IMR-90 (cell line): ENCODE data around the gene MEF2D. TPM values are rescaled to one million over a fixed set of nuclear protein-coding genes. Genes with fewer than 3 reads are reported as not detected.

Experiments used
- ATAC-seq: fragments of 200-7000 bp; cut with Tn5 transposase; 2 replicates; pipeline ENCODE4 v1.9.1; 2020; ENCODE audit warnings: low read depth, mild to moderate bottlenecking, moderate library complexity
- BruUV-seq: library from RNA; stranded (reverse); fragments of 400-500 nt; replicated peaks from 2 replicates; lab custom pipeline; 2021; lab: Mats Ljungman, UMichigan
- CTCF ChIA-PET: fragments of 300-600 bp; formaldehyde crosslinking; extraction: SDS; loops from one replicate; lab custom pipeline; 2021; ENCODE audit warnings: antibody characterized with exemption; lab: Yijun Ruan, JAX
- POLR2A ChIA-PET: fragments of 300-600 bp; sonication (Branson Sonifier 250); formaldehyde crosslinking; loops from one replicate; lab custom pipeline; 2022; ENCODE audit warnings: antibody characterized with exemption; ENCODE audit not compliant: unreplicated experiment; lab: Charles Lee
- DNase-seq: peaks from one replicate; pipeline ENCODE4 v3.0.0; 2013
- H2AFZ ChIP-seq: replicated peaks from 2 replicates; pipeline ENCODE3; 2013; ENCODE audit warnings: low read length, mild to moderate bottlenecking; ENCODE audit not compliant: poor library complexity
- H2AK5ac ChIP-seq: 2 replicates; pipeline ENCODE4 v1.6.1; 2013; ENCODE audit warnings: low read depth, low read length, inconsistent platforms
- H2AK9ac ChIP-seq: replicated peaks from 2 replicates; pipeline ENCODE3; 2013; ENCODE audit warnings: mild to moderate bottlenecking, low read depth, low read length, moderate library complexity; ENCODE audit not compliant: poor library complexity
- H2BK120ac ChIP-seq: 2 replicates; pipeline ENCODE4 v1.6.1; 2013; ENCODE audit warnings: low read depth, low read length, inconsistent platforms
- H2BK15ac ChIP-seq: 3 replicates; pipeline ENCODE4 v1.6.1; 2013; ENCODE audit warnings: low read depth, low read length, inconsistent platforms
- H2BK20ac ChIP-seq: 2 replicates; pipeline ENCODE4 v1.6.1; 2013; ENCODE audit warnings: low read depth, mild to moderate bottlenecking, inconsistent platforms, low read length, moderate library complexity
- H2BK5ac ChIP-seq: 2 replicates; pipeline ENCODE4 v1.6.1; 2013; ENCODE audit warnings: mild to moderate bottlenecking, low read depth, low read length, inconsistent platforms; ENCODE audit not compliant: poor library complexity, severe bottlenecking
- H3K14ac ChIP-seq: replicated peaks from 2 replicates; pipeline ENCODE4 v1.6.1; 2013; ENCODE audit warnings: low read depth, low read length, inconsistent platforms
- H3K18ac ChIP-seq: 2 replicates; pipeline ENCODE4 v1.6.1; 2013; ENCODE audit warnings: low read depth, low read length, control low read depth
- H3K23ac ChIP-seq: 2 replicates; pipeline ENCODE4 v1.6.1; 2013; ENCODE audit warnings: low read depth, low read length, inconsistent platforms
- H3K27ac ChIP-seq: 2 replicates; pipeline ENCODE4 v1.5.1; 2013; ENCODE audit warnings: mild to moderate bottlenecking, control low read depth, low read length; ENCODE audit not compliant: insufficient read depth
- H3K27me3 ChIP-seq: 2 replicates; pipeline ENCODE4 v1.6.1; 2013; ENCODE audit warnings: low read length; ENCODE audit not compliant: control insufficient read depth, insufficient read depth
- H3K36me3 ChIP-seq: 2 replicates; pipeline ENCODE4 v1.6.1; 2013; ENCODE audit warnings: low read length, mixed read lengths; ENCODE audit not compliant: control insufficient read depth, insufficient read depth
- H3K4ac ChIP-seq: 2 replicates; pipeline ENCODE4 v1.6.1; 2013; ENCODE audit warnings: low read depth, low read length, inconsistent platforms
- H3K4me1 ChIP-seq: 2 replicates; pipeline ENCODE4 v1.6.1; 2013; ENCODE audit warnings: low read length, mixed read lengths; ENCODE audit not compliant: control insufficient read depth, insufficient read depth
- H3K4me2 ChIP-seq: 2 replicates; pipeline ENCODE4 v1.6.1; 2013; ENCODE audit warnings: low read depth, mild to moderate bottlenecking, control low read depth, low read length, moderate library complexity
- H3K4me3 ChIP-seq: 2 replicates; pipeline ENCODE4 v1.5.1; 2013; ENCODE audit warnings: low read depth, mild to moderate bottlenecking, control low read depth, low read length, moderate library complexity; ENCODE audit not compliant: insufficient read depth
- H3K56ac ChIP-seq: 2 replicates; pipeline ENCODE4 v1.6.1; 2013; ENCODE audit warnings: low read length, inconsistent platforms; ENCODE audit not compliant: insufficient read depth; ENCODE audit errors: extremely low read depth
- H3K79me1 ChIP-seq, 2 experiments: 2 replicates each; pipeline ENCODE4 v1.6.1; 2013; ENCODE audit warnings: low read length in 2 of 2, inconsistent platforms in 1 of 2, low read depth in 1 of 2
- H3K9ac ChIP-seq: 2 replicates; pipeline ENCODE4 v1.6.1; 2013; ENCODE audit warnings: low read depth, low read length, control low read depth
- H3K9me1 ChIP-seq: 2 replicates; pipeline ENCODE4 v1.6.1; 2013; ENCODE audit warnings: low read length, inconsistent platforms; ENCODE audit not compliant: insufficient read depth
- H3K9me3 ChIP-seq: 2 replicates; pipeline ENCODE4 v1.6.1; 2013; ENCODE audit warnings: low read length; ENCODE audit not compliant: control insufficient read depth, insufficient read depth
- H4K20me1 ChIP-seq: 2 replicates; pipeline ENCODE4 v1.6.1; 2013; ENCODE audit warnings: low read length, inconsistent platforms; ENCODE audit not compliant: insufficient read depth
- H4K5ac ChIP-seq: 2 replicates; pipeline ENCODE4 v1.6.1; 2013; ENCODE audit warnings: mild to moderate bottlenecking, low read depth, low read length, control low read depth
- H4K8ac ChIP-seq, 2 experiments: 2 replicates each; pipeline ENCODE4 v1.6.1; 2013; ENCODE audit warnings: low read depth in 2 of 2, low read length in 2 of 2, control low read depth in 1 of 2, inconsistent platforms in 1 of 2
- H4K91ac ChIP-seq: 2 replicates; pipeline ENCODE4 v1.6.1; 2013; ENCODE audit warnings: low read depth, low read length, inconsistent platforms; ENCODE audit not compliant: insufficient read depth
- BHLHE40 ChIP-seq: fragments of 150-350 bp; IDR thresholded peaks from 2 replicates; pipeline ENCODE4 v1.6.1; 2016; ENCODE audit warnings: mild to moderate bottlenecking, low read depth, low read length
- CEBPB ChIP-seq: IDR thresholded peaks from 2 replicates; pipeline ENCODE4 v1.6.1; 2012; ENCODE audit warnings: low read depth, low read length, improper control_type of control experiment
- CHD1 ChIP-seq: IDR thresholded peaks from 2 replicates; pipeline ENCODE4 v1.6.1; 2012; ENCODE audit warnings: low read depth, low read length, improper control_type of control experiment
- FOS ChIP-seq: fragments of 150-350 bp; IDR thresholded peaks from 2 replicates; pipeline ENCODE4 v1.6.1; 2016; ENCODE audit warnings: low read depth, low read length
- MAFK ChIP-seq: IDR thresholded peaks from 2 replicates; pipeline ENCODE4 v1.6.1; 2012; ENCODE audit warnings: low read depth, low read length, improper control_type of control experiment
- MAZ ChIP-seq: IDR thresholded peaks from 2 replicates; pipeline ENCODE4 v1.6.1; 2012; ENCODE audit warnings: low read depth, mild to moderate bottlenecking, low read length, improper control_type of control experiment, moderate library complexity, borderline replicate concordance
- MXI1 ChIP-seq: IDR thresholded peaks from 2 replicates; pipeline ENCODE4 v1.6.1; 2012; ENCODE audit warnings: low read depth, mild to moderate bottlenecking, low read length, moderate library complexity, borderline replicate concordance
- NFE2L2 ChIP-seq: fragments of 150-350 bp; IDR thresholded peaks from 2 replicates; pipeline ENCODE4 v1.6.1; 2016; ENCODE audit warnings: low read depth, mild to moderate bottlenecking, low read length
- POLR2A ChIP-seq: IDR thresholded peaks from 2 replicates; pipeline ENCODE4 v1.6.1; 2012; ENCODE audit warnings: mild to moderate bottlenecking, low read depth, low read length
- RAD21 ChIP-seq: IDR thresholded peaks from 2 replicates; pipeline ENCODE4 v1.6.1; 2012; ENCODE audit warnings: low read length, improper control_type of control experiment
- RCOR1 ChIP-seq: IDR thresholded peaks from 2 replicates; pipeline ENCODE4 v1.6.1; 2012; ENCODE audit warnings: mild to moderate bottlenecking, low read length, improper control_type of control experiment; ENCODE audit not compliant: insufficient replicate concordance
- RFX5 ChIP-seq: IDR thresholded peaks from 2 replicates; pipeline ENCODE4 v1.8.0; 2012; ENCODE audit warnings: low read depth, mild to moderate bottlenecking, low read length, moderate library complexity
- SMC3 ChIP-seq: fragments of 150-350 bp; IDR thresholded peaks from 2 replicates; pipeline ENCODE4 v1.6.1; 2016; ENCODE audit warnings: low read depth, mild to moderate bottlenecking, antibody characterized with exemption, low read length, moderate library complexity
- WGBS, 2 experiments: methylation state at CpG; one replicate each; pipeline versions ENCODE4 v1.1.5 to v1.1.7; 2013; ENCODE audit warnings: missing lambda C conversion rate in 2 of 2; ENCODE audit not compliant: insufficient read length in 1 of 2; ENCODE audit errors: extremely low coverage in 2 of 2; 5-methylcytosine and 5-hydroxymethylcytosine counted together
- dilution Hi-C: fragments of 300-500 bp; cut with HindIII; formaldehyde crosslinking; loops from one replicate; pipeline ENCODE4 v1.14.3; 2018; ENCODE audit warnings: low sequenced_read_pairs; ENCODE audit not compliant: unreplicated experiment
- in situ Hi-C: fragments of 300-500 bp; cut with MboI; formaldehyde crosslinking; loops from 3 replicates; pipeline ENCODE4 v1.14.3; 2019; ENCODE audit warnings: low sequenced_read_pairs, inconsistent platforms, mixed read lengths
- intact Hi-C: fragments of 100-400 bp; cut with micrococcal nuclease; formaldehyde crosslinking; loops from 2 replicates; pipeline ENCODE4 v1.10.0; 2022
- polyA plus RNA-seq, 3 experiments: library from polyadenylated mRNA; depleted of rRNA; stranded (reverse); fragments of >200 nt; gene quantifications; 2 replicates each; pipeline ENCODE4 v1.2.3, GENCODE V29; 2012; ENCODE audit warnings: low replicate concordance in 1 of 3
- total RNA-seq: library from RNA; depleted of rRNA; stranded (reverse); fragments of >200 nt; gene quantifications from 2 replicates; pipeline ENCODE4 v1.2.3, GENCODE V29; 2012
- TF ChIP-seq, protein P1 (sequence below): fragments of 150-350 bp; IDR thresholded peaks from 2 replicates; pipeline ENCODE4 v1.6.1; 2016; ENCODE audit warnings: low read depth, mild to moderate bottlenecking, low read length, moderate library complexity, borderline replicate concordance
- TF ChIP-seq, protein P2 (sequence below): conservative IDR thresholded peaks from 2 replicates; pipeline ENCODE4 v1.5.1; 2012; ENCODE audit warnings: mild to moderate bottlenecking, low read depth, low read length, improper control_type of control experiment
- TF ChIP-seq, protein P3 (sequence below): fragments of 150-350 bp; IDR thresholded peaks from 2 replicates; pipeline ENCODE4 v1.6.1; 2017; ENCODE audit warnings: mild to moderate bottlenecking, antibody characterized with exemption, low read length, low read depth

The MEF2D gene
- total and polyA plus RNA-seq, 2 of the 4 experiments (the other 2 are of a cell fraction), result 2.9 to 20.0 TPM

DNA sequence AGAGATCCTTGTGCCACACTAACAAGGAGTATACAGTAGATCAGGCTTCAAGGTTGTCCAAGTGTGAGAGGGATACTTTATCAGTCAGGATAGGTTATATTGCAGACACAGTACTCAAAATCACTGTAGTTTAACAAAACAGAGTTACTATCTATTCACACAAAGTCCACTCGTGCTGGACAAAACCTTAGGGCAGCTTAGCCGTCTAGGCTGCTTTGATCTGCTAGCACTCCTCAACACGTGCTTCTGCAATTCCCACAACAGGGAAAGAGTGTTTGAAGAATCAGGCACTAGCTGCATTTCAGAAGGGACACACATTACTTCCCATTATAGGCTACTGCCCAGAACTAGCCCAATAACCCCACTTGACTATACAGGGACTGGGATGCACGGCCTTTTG lies 39.5 kb downstream of the MEF2D start:
- Histone ChIP-seq H2BK20ac (no peak overlapping the region), H2AK5ac (no peak overlapping the region), H2BK15ac (no peak overlapping the region), H3K9me3 (no peaks in the 10 kb centered on the region), H4K8ac (no peak overlapping the region), H3K56ac (no peak overlapping the region), H3K27me3 (no peaks in the 10 kb centered on the region), H2BK5ac (no peak overlapping the region), H3K79me1 (peaks cover 14 to 25% of the 10 kb centered on the region in 2 experiments; a peak in 3 of 4 replicates), H3K23ac (no peak overlapping the region), H3K4me1 (peaks cover 12% of the 10 kb centered on the region), H3K9me1 (peaks cover 30% of the 10 kb centered on the region), H3K4me2 (no peak overlapping the region), H3K36me3 (peaks cover 16% of the 10 kb centered on the region), H2AFZ (no peak overlapping the region), H3K14ac (no peak overlapping the region), H2AK9ac (no peak overlapping the region), H4K5ac (no peak overlapping the region), H3K4ac (no peak overlapping the region), H3K18ac (no peak overlapping the region), H4K91ac (no peak overlapping the region), H3K9ac (no peak overlapping the region), H3K27ac (no peak overlapping the region), H2BK120ac (no peak overlapping the region), H3K4me3 (no peak overlapping the region), H4K20me1 (peaks cover 13% of the 10 kb centered on the region; the same call in 1 of the 2 replicates)
- TF ChIP-seq FOS (no peak), SMC3 (no peak), RFX5 (no peak), CEBPB (no peak), RAD21 (no peak), MXI1 (no peak), RCOR1 (no peak), POLR2A (no peak), BHLHE40 (no peak), NFE2L2 (no peak), CHD1 (no peak), MAFK (no peak), MAZ (no peak)
- TF ChIP-seq, protein P1, sequence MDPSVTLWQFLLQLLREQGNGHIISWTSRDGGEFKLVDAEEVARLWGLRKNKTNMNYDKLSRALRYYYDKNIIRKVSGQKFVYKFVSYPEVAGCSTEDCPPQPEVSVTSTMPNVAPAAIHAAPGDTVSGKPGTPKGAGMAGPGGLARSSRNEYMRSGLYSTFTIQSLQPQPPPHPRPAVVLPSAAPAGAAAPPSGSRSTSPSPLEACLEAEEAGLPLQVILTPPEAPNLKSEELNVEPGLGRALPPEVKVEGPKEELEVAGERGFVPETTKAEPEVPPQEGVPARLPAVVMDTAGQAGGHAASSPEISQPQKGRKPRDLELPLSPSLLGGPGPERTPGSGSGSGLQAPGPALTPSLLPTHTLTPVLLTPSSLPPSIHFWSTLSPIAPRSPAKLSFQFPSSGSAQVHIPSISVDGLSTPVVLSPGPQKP, result no peak
- TF ChIP-seq, protein P2, sequence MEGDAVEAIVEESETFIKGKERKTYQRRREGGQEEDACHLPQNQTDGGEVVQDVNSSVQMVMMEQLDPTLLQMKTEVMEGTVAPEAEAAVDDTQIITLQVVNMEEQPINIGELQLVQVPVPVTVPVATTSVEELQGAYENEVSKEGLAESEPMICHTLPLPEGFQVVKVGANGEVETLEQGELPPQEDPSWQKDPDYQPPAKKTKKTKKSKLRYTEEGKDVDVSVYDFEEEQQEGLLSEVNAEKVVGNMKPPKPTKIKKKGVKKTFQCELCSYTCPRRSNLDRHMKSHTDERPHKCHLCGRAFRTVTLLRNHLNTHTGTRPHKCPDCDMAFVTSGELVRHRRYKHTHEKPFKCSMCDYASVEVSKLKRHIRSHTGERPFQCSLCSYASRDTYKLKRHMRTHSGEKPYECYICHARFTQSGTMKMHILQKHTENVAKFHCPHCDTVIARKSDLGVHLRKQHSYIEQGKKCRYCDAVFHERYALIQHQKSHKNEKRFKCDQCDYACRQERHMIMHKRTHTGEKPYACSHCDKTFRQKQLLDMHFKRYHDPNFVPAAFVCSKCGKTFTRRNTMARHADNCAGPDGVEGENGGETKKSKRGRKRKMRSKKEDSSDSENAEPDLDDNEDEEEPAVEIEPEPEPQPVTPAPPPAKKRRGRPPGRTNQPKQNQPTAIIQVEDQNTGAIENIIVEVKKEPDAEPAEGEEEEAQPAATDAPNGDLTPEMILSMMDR, result no peak
- TF ChIP-seq, protein P3, sequence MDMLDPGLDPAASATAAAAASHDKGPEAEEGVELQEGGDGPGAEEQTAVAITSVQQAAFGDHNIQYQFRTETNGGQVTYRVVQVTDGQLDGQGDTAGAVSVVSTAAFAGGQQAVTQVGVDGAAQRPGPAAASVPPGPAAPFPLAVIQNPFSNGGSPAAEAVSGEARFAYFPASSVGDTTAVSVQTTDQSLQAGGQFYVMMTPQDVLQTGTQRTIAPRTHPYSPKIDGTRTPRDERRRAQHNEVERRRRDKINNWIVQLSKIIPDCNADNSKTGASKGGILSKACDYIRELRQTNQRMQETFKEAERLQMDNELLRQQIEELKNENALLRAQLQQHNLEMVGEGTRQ, result no peak
- intact Hi-C loops, result no loop called here
- POLR2A ChIA-PET, result no interaction called here
- CTCF ChIA-PET, result no interaction called here
- ATAC-seq, result no peak
- no TSS peak for BruUV-seq
- in situ Hi-C loops, result no loop called here
- no CpG with 5 or more reads among the region's 4 CpGs for WGBS, 2 experiments
- DNase-seq, result no peak
- dilution Hi-C loops, result no loop called here
